ENCODE data around the gene E2F8. TPM values are rescaled to one million over a fixed set of nuclear protein-coding genes. Genes with fewer than 3 reads are reported as not detected.
A peak's percentile ranks its signal among the peaks of the same experiment; 100 is the strongest.

E2F8 gene
- total RNA-seq, 1 experiment from 2014 or later, result 11.3 TPM

GRCh38 chr11:19242179-19242932 lies 1.6 kb upstream of the E2F8 start:
- Histone ChIP-seq H2BK15ac (ENCODE audit: low read depth, low read length) (no peak overlapping the region), H3K4me2 (ENCODE audit: insufficient read depth, insufficient read length, low read length) (peak overlapping the region; percentile 86), H3K4ac (ENCODE audit: low read depth, low read length) (no peak overlapping the region), H3K9ac (ENCODE audit: extremely low read depth, insufficient read length, low read length) (peak overlapping the region; percentile 21), H2AFZ (ENCODE audit: low read length) (no peak overlapping the region), H3K23me2 (ENCODE audit: insufficient read length, low read depth, low read length, poor library complexity, severe bottlenecking) (peaks cover 16% of the 10 kb centered on the region), H3K27ac (ENCODE audit: insufficient read length, low read depth, low read length) (no peak overlapping the region), H3K4me1 (ENCODE audit: insufficient read depth, low read length) (no peaks in the 10 kb centered on the region), H3K14ac (ENCODE audit: insufficient read depth, low read length) (peak overlapping the region; percentile 34; the same call in 1 of the 2 replicates), H2AK5ac (ENCODE audit: insufficient read length, low read length) (no peak overlapping the region), H4K20me1 (ENCODE audit: control insufficient read depth, insufficient read depth, insufficient read length) (no peaks in the 10 kb centered on the region), H3T11ph (ENCODE audit: low read length) (no peak overlapping the region), H4K91ac (ENCODE audit: insufficient read length, low read depth, low read length) (no peak overlapping the region), H3K9me3 (ENCODE audit: control insufficient read depth, low read depth, low read length) (no peaks in the 10 kb centered on the region), H3K27me3 (ENCODE audit: insufficient read depth, low read length) (peaks cover 9% of the 10 kb centered on the region; the same call in 1 of the 2 replicates), H3K79me2 (ENCODE audit: insufficient read depth, low read length) (no peaks in the 10 kb centered on the region), H3K23ac (ENCODE audit: insufficient read length, low read depth, low read length) (no peak overlapping the region), H4K5ac (ENCODE audit: insufficient read length, low read depth, low read length) (no peak overlapping the region), H3K79me1 (ENCODE audit: insufficient read depth, low read depth, low read length, poor library complexity, severe bottlenecking) (no peaks in the 10 kb centered on the region), H2BK5ac (ENCODE audit: insufficient read length, low read length) (no peak overlapping the region), H2BK120ac (ENCODE audit: low read depth, low read length, poor library complexity, severe bottlenecking) (no peak overlapping the region), H2BK20ac (ENCODE audit: low read depth, low read length, poor library complexity, severe bottlenecking) (no peak overlapping the region), H4K8ac (replicated peaks; ENCODE audit: insufficient read length, low read depth, low read length) (no peak overlapping the region), H2BK12ac (ENCODE audit: insufficient read length, low read depth, low read length) (no peak overlapping the region), H3K18ac (ENCODE audit: insufficient read length, low read depth, low read length) (peak overlapping the region; percentile 23), H3K56ac (ENCODE audit: insufficient read length, low read depth, low read length) (no peak overlapping the region)
- H3K4me1 Mint-ChIP-seq, result peaks cover 10 to 14% of the 10 kb centered on the region in 2 experiments; a peak in 3 of 4 replicates
- peaks cover 0 to 12% (median 11%) of the 10 kb centered on the region in 3 experiments; a peak in 4 of 7 replicates for H3K36me3 Mint-ChIP-seq (ENCODE audit: insufficient read depth in 1 of 3, low read depth in 3 of 3)
- H3K9me3 Mint-ChIP-seq, result peaks cover 0 to 3% of the 10 kb centered on the region in 2 experiments; a peak in 2 of 5 replicates
- H3K4me3 Mint-ChIP-seq, result peak overlapping the region; percentile 82 to 94
- no peak for TF ChIP-seq CTCF (conservative IDR thresholded peaks at IDR 0.05)
- WGBS (ENCODE audit: extremely low coverage, insufficient read length, low lambda C conversion rate), result no CpG with 5 or more reads among the region's 55 CpGs
- H3K27me3 Mint-ChIP-seq (ENCODE audit: low read depth), result peaks cover 43% of the 10 kb centered on the region
- peak; percentile 49 for DNase-seq
- peak overlapping the region in 1 of 3 experiments; percentile 72; a peak in 2 of 7 replicates for H3K27ac Mint-ChIP-seq
